H1 (cell line): ENCODE results near the gene ZHX3. TPM values are rescaled to one million over a fixed set of nuclear protein-coding genes. Genes with fewer than 3 reads are reported as not detected.

ENCODE experiments used
- CTCF ChIA-PET: fragments of 300-600 bp; sonication (Branson Sonifier 250); formaldehyde crosslinking; loops from one replicate; lab custom pipeline; 2021; ENCODE audit not compliant: partially characterized antibody; lab: Charles Lee
- POLR2A ChIA-PET: fragments of 300-600 bp; sonication (Branson Sonifier 250); formaldehyde crosslinking; loops from one replicate; lab custom pipeline; 2021; ENCODE audit warnings: inconsistent platforms; ENCODE audit not compliant: partially characterized antibody; lab: Charles Lee
- DNase-seq, 2 experiments: peaks; one replicate each; pipeline versions ENCODE4 v3.0.0 to v3.0.0-alpha.2; 2010 to 2022; ENCODE audit warnings: low spot score in 2 of 2, low read depth in 1 of 2, mixed read lengths in 1 of 2
- FAIRE-seq: peaks from 2 replicates; lab custom pipeline; 2011; peaks lifted over from hg19 to GRCh38; lab: Jason Lieb, UNC
- H2AFZ ChIP-seq: 2 replicates; pipeline ENCODE4 v1.8.1; 2012; ENCODE audit warnings: low read length, inconsistent platforms
- H2AK5ac ChIP-seq: 2 replicates; pipeline ENCODE4 v1.6.1; 2013; ENCODE audit warnings: low read depth, low read length
- H2BK120ac ChIP-seq: replicated peaks from 2 replicates; pipeline ENCODE3; 2013; ENCODE audit warnings: low read depth, low read length, inconsistent platforms
- H2BK12ac ChIP-seq: 2 replicates; pipeline ENCODE4 v1.6.1; 2013; ENCODE audit warnings: low read depth, low read length
- H2BK15ac ChIP-seq: 2 replicates; pipeline ENCODE4 v1.6.1; 2013; ENCODE audit warnings: low read length
- H2BK20ac ChIP-seq: 2 replicates; pipeline ENCODE4 v1.6.1; 2013; ENCODE audit warnings: low read length
- H2BK5ac ChIP-seq: 2 replicates; pipeline ENCODE4 v1.6.1; 2013; ENCODE audit warnings: low read depth, low read length
- H3K14ac ChIP-seq: 2 replicates; pipeline ENCODE4 v1.6.1; 2013; ENCODE audit warnings: inconsistent platforms; ENCODE audit not compliant: insufficient read length
- H3K18ac ChIP-seq: 2 replicates; pipeline ENCODE4 v1.6.1; 2013; ENCODE audit warnings: low read length; ENCODE audit errors: extremely low read depth
- H3K23ac ChIP-seq: 2 replicates; pipeline ENCODE4 v1.6.1; 2013; ENCODE audit warnings: inconsistent platforms; ENCODE audit not compliant: insufficient read length
- H3K23me2 ChIP-seq: 2 replicates; pipeline ENCODE4 v1.6.1; 2013; ENCODE audit warnings: low read depth, low read length
- H3K27ac ChIP-seq: 2 replicates; pipeline ENCODE4 v1.6.1; 2011; ENCODE audit warnings: low read depth, low read length, inconsistent platforms
- H3K27me3 ChIP-seq, 4 experiments: replicated peaks in 1 of 4; 1 replicate in 1 of 4; 2 replicates in 3 of 4; pipeline versions ENCODE4 v1.6.1 to v1.8.1; 2011 to 2013; ENCODE audit warnings: low read length in 3 of 4, mild to moderate bottlenecking in 3 of 4, inconsistent platforms in 2 of 4, mixed read lengths in 2 of 4, moderate library complexity in 1 of 4; ENCODE audit not compliant: control insufficient read depth in 3 of 4, insufficient read depth in 3 of 4; ENCODE audit errors: extremely low read depth in 1 of 4
- H3K36me3 ChIP-seq, 4 experiments: 2 replicates each; pipeline versions ENCODE4 v1.6.1 to v1.8.1; 2011 to 2013; ENCODE audit warnings: mild to moderate bottlenecking in 4 of 4, low read length in 3 of 4, moderate library complexity in 2 of 4, control low read depth in 1 of 4, inconsistent platforms in 1 of 4; ENCODE audit not compliant: insufficient read depth in 4 of 4, control insufficient read depth in 2 of 4
- H3K4ac ChIP-seq: replicated peaks from 2 replicates; pipeline ENCODE3; 2013; ENCODE audit warnings: low read length, low read depth, mixed read lengths, inconsistent platforms; ENCODE audit not compliant: insufficient read length
- H3K4me1 ChIP-seq, 4 experiments: replicated peaks in 1 of 4; 1 replicate in 1 of 4; 2 replicates in 3 of 4; pipeline versions ENCODE4 v1.6.1 to v1.8.1; 2011 to 2013; ENCODE audit warnings: low read length in 3 of 4, inconsistent platforms in 2 of 4, mixed read lengths in 1 of 4; ENCODE audit not compliant: insufficient read depth in 4 of 4, control insufficient read depth in 3 of 4
- H3K4me2 ChIP-seq, 2 experiments: 2 replicates each; pipeline versions ENCODE4 v1.6.1 to v1.8.1; 2011 to 2013; ENCODE audit warnings: low read depth in 2 of 2, low read length in 2 of 2, control low read depth in 1 of 2, inconsistent platforms in 1 of 2, mild to moderate bottlenecking in 1 of 2; ENCODE audit not compliant: insufficient read depth in 1 of 2
- H3K4me3 ChIP-seq, 4 experiments: fragments of 200-600, 300-600 bp in 1 of 4; sonication (generic), shearing (Covaris generic), sonication (Bioruptor Twin) in 1 of 4; 2 replicates each; pipeline versions ENCODE4 v1.5.1 to v1.8.1; 2011 to 2016; ENCODE audit warnings: low read length in 4 of 4, low read depth in 3 of 4, control low read depth in 2 of 4, inconsistent platforms in 2 of 4, mild to moderate bottlenecking in 2 of 4, mixed read lengths in 1 of 4, moderate library complexity in 1 of 4; ENCODE audit not compliant: insufficient read depth in 2 of 4; ENCODE audit errors: extremely low read depth in 1 of 4
- H3K56ac ChIP-seq: replicated peaks from 2 replicates; pipeline ENCODE3; 2013; ENCODE audit warnings: low read depth, mild to moderate bottlenecking, mixed read lengths, low read length, inconsistent platforms; ENCODE audit not compliant: insufficient read length
- H3K79me1 ChIP-seq: 2 replicates; pipeline ENCODE4 v1.6.1; 2013; ENCODE audit warnings: low read depth, low read length, control low read depth
- H3K79me2 ChIP-seq, 2 experiments: 2 replicates each; pipeline versions ENCODE4 v1.6.1 to v1.8.1; 2012 to 2013; ENCODE audit warnings: low read length in 2 of 2, mild to moderate bottlenecking in 2 of 2, inconsistent platforms in 1 of 2; ENCODE audit not compliant: insufficient read depth in 2 of 2, control insufficient read depth in 1 of 2
- H3K9ac ChIP-seq, 4 experiments: replicated peaks in 1 of 4; 1 replicate in 1 of 4; 2 replicates in 3 of 4; pipeline versions ENCODE4 v1.6.1 to v1.8.1; 2011 to 2013; ENCODE audit warnings: low read depth in 3 of 4, low read length in 3 of 4, control low read depth in 2 of 4, mild to moderate bottlenecking in 2 of 4, moderate library complexity in 2 of 4, inconsistent platforms in 1 of 4; ENCODE audit errors: extremely low read depth in 1 of 4
- H3K9me3 ChIP-seq, 2 experiments: 2 replicates each; pipeline versions ENCODE4 v1.6.1 to v1.8.1; 2012 to 2013; ENCODE audit warnings: mild to moderate bottlenecking in 2 of 2, moderate library complexity in 2 of 2, control low read depth in 1 of 2, inconsistent platforms in 1 of 2, low read depth in 1 of 2, low read length in 1 of 2, mixed read lengths in 1 of 2; ENCODE audit not compliant: insufficient read depth in 2 of 2
- H4K20me1 ChIP-seq, 2 experiments: replicated peaks in 1 of 2; 2 replicates each; pipeline versions ENCODE3 to v1.8.1; 2011 to 2013; ENCODE audit warnings: inconsistent platforms in 2 of 2, low read length in 2 of 2, mild to moderate bottlenecking in 1 of 2; ENCODE audit not compliant: insufficient read depth in 2 of 2, control insufficient read depth in 1 of 2
- H4K5ac ChIP-seq: 2 replicates; pipeline ENCODE4 v1.6.1; 2013; ENCODE audit warnings: low read length, low read depth, mixed read lengths, inconsistent platforms; ENCODE audit not compliant: insufficient read length
- H4K8ac ChIP-seq: 2 replicates; pipeline ENCODE4 v1.8.0; 2013; ENCODE audit warnings: mild to moderate bottlenecking, moderate library complexity, low read length, inconsistent platforms; ENCODE audit not compliant: insufficient read depth; ENCODE audit errors: extremely low read depth
- H4K91ac ChIP-seq: replicated peaks from 2 replicates; pipeline ENCODE3; 2013; ENCODE audit warnings: low read length, mixed read lengths, inconsistent platforms; ENCODE audit not compliant: insufficient read length
- BACH1 ChIP-seq: IDR thresholded peaks from 2 replicates; pipeline ENCODE4 v1.6.1; 2012; ENCODE audit warnings: low read length, improper control_type of control experiment
- CBX8 ChIP-seq: fragments of 300-800, 300-1000 bp; sonication (generic); IDR thresholded peaks from 2 replicates; pipeline ENCODE4 v1.7.1; 2016; ENCODE audit warnings: low read depth, low read length, borderline replicate concordance
- FOSL1 ChIP-seq: IDR thresholded peaks from 2 replicates; pipeline ENCODE4 v1.6.1; 2011; ENCODE audit warnings: mild to moderate bottlenecking, low read depth, low read length, moderate library complexity; ENCODE audit not compliant: insufficient read depth
- GABPA ChIP-seq: IDR thresholded peaks from 2 replicates; pipeline ENCODE4 v1.6.1; 2011; ENCODE audit warnings: mild to moderate bottlenecking, low read length, moderate library complexity, borderline replicate concordance; ENCODE audit not compliant: insufficient read depth
- KDM5A ChIP-seq: fragments of 200-600 bp; IDR thresholded peaks from 2 replicates; pipeline ENCODE4 v1.7.1; 2012; ENCODE audit warnings: mild to moderate bottlenecking, low read length, inconsistent platforms, mixed read lengths
- WGBS, 2 experiments: shearing (Covaris generic) in 1 of 2; methylation state at CpG; one replicate each; pipeline versions ENCODE4 v1.1.6 to v1.1.7; 2013 to 2015; ENCODE audit warnings: low lambda C conversion rate in 2 of 2, mixed read lengths in 2 of 2, inconsistent platforms in 1 of 2, low coverage in 1 of 2, missing lambda C conversion rate in 1 of 2; ENCODE audit not compliant: insufficient replicate concordance in 2 of 2, insufficient coverage in 1 of 2, insufficient read length in 1 of 2; ENCODE audit errors: extremely low coverage in 1 of 2, missing lambda C conversion rate in 1 of 2; 5-methylcytosine and 5-hydroxymethylcytosine counted together
- polyA plus RNA-seq, 7 experiments: library from polyadenylated mRNA; depleted of rRNA in 3 of 7; stranded (reverse) in 5 of 7; unstranded in 2 of 7; fragments of >200 nt in 5 of 7; fragments of 200-250 nt in 2 of 7; gene quantifications; 1 replicate in 5 of 7; 2 replicates in 1 of 7; 4 replicates in 1 of 7; pipeline versions ENCODE4 v1.2.1 to v1.2.3, GENCODE V29; 2011 to 2013; ENCODE audit warnings: missing spikeins in 2 of 7, mixed read lengths in 2 of 7
- total RNA-seq: library from RNA; stranded (reverse); fragmentation: NEBNext Ultra II Directional; extraction: Animal tissue kit (Norgen Biotek cat#: 25700); gene quantifications from 2 replicates; pipeline ENCODE4 v1.2.1, GENCODE V29; 2021

ZHX3 gene
- total and polyA plus RNA-seq, 2 of the 8 experiments (the other 6 are each of a cell fraction or from before 2014, with no cell fraction given) = 1.00 to 7.8 TPM

DNA sequence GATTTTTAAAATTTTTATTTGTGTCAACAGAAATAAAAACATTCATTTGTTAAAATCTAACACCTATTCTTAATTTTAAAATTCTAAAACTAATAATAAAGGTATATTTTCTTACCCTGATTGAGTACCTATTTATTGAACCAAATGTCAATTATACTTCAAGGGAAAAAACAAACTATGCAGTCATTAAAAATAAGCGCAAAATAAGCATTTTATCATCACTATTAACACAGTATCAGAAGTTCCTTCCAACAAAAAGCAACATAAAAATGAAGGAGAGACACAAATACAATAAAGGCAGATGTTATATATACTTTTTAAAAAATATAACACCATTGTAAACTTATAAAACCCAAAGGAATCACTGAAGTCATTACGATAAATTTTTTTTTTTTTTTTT is 52.7 kb downstream of the ZHX3 start:
- Histone ChIP-seq H3K18ac (no peak overlapping the region), H2AFZ (no peak overlapping the region), H3K4ac (no peak overlapping the region), H3K36me3 (no peaks in the 10 kb centered on the region), H4K91ac (no peak overlapping the region)
- TF ChIP-seq KDM5A = no peak
- TF ChIP-seq BACH1 = no peak
- TF ChIP-seq GABPA = no peak
- TF ChIP-seq CBX8 = no peak
- no peak for TF ChIP-seq FOSL1
- TF ChIP-seq, all 59 proteins: peak for 0
- H3K79me2 ChIP-seq = no peaks in the 10 kb centered on the region
- H3K23me2 ChIP-seq = 0 out of 2 replicates have a peak, but pooled peaks cover 3% of the 10 kb centered on the region
- no peak overlapping the region for H3K4me3 ChIP-seq
- no peak overlapping the region for H2BK12ac ChIP-seq
- no peak overlapping the region for H2BK5ac ChIP-seq
- no peak overlapping the region for H2AK5ac ChIP-seq
- H2BK20ac ChIP-seq = no peak overlapping the region
- no peak overlapping the region for H2BK120ac ChIP-seq
- ChIA-PET CTCF (interaction anchor here (1.1 to 1.7 kb wide), 3 partner anchors 9 to 76 kb away, joined by 3 to 6 read pairs (median 5); partner anchors contain the start of gene LPIN3), POLR2A (no interaction called here)
- H3K56ac ChIP-seq = no peak overlapping the region
- H3K27ac ChIP-seq = no peak overlapping the region
- FAIRE-seq (no peak), DNase-seq (no peak)
- no peak overlapping the region for H3K14ac ChIP-seq
- no peak overlapping the region for H2BK15ac ChIP-seq
- no peaks in the 10 kb centered on the region for H3K27me3 ChIP-seq
- no peaks in the 10 kb centered on the region for H3K9me3 ChIP-seq
- H3K79me1 ChIP-seq = no peaks in the 10 kb centered on the region
- no peak overlapping the region for H4K8ac ChIP-seq
- H4K20me1 ChIP-seq = no peaks in the 10 kb centered on the region
- no peak overlapping the region for H3K4me2 ChIP-seq
- no peak overlapping the region for H4K5ac ChIP-seq
- no peak overlapping the region for H3K9ac ChIP-seq
- 93% methylated on average over 2 of the region's 2 CpGs; no CpG with 5 or more reads in 1 of the 2 experiments for WGBS, 2 experiments
- H3K23ac ChIP-seq = no peak overlapping the region
- no peaks in the 10 kb centered on the region for H3K4me1 ChIP-seq
